GM10248 (cell line): ENCODE data around the gene GRIK4.

Source experiments
- CTCF ChIA-PET: fragments of 300-600 bp; sonication (Branson Sonifier 250); formaldehyde crosslinking; extraction: SDS; loops from one replicate; lab custom pipeline; 2021; ENCODE audit warnings: antibody characterized with exemption; lab: Yijun Ruan, JAX
- POLR2A ChIA-PET: fragments of 350-650 bp; sonication (Branson Sonifier 250); formaldehyde crosslinking; extraction: SDS; loops from one replicate; lab custom pipeline; 2020; ENCODE audit warnings: antibody characterized with exemption; lab: Yijun Ruan, JAX
- DNase-seq: peaks from one replicate; pipeline ENCODE4 v3.0.0; 2012; ENCODE audit errors: extremely low spot score
- CTCF ChIP-seq: IDR thresholded peaks from 2 replicates; pipeline ENCODE4 v1.5.1; 2012; ENCODE audit warnings: mild to moderate bottlenecking, low read depth; ENCODE audit errors: extremely low read depth, missing control alignments, control extremely low read depth

The GRIK4 gene

GRCh38 chr11:120827820-120828219 lies 316.3 kb downstream of the GRIK4 start:
- CTCF ChIA-PET: interaction anchor here (1.0 kb wide), 1 partner anchor 25 kb away, joined by 3 read pairs; no protein-coding TSS in a partner anchor
- TF ChIP-seq CTCF: no peak
- POLR2A ChIA-PET: no interaction called here
- no peak for DNase-seq

- no peak for DNase-seq
- TF ChIP-seq CTCF: no peak
- ChIA-PET CTCF (no interaction called here), POLR2A (no interaction called here)
Measured at GRCh38 chr11:120828847-120829246, 317.3 kb downstream of the GRIK4 start.

DNA sequence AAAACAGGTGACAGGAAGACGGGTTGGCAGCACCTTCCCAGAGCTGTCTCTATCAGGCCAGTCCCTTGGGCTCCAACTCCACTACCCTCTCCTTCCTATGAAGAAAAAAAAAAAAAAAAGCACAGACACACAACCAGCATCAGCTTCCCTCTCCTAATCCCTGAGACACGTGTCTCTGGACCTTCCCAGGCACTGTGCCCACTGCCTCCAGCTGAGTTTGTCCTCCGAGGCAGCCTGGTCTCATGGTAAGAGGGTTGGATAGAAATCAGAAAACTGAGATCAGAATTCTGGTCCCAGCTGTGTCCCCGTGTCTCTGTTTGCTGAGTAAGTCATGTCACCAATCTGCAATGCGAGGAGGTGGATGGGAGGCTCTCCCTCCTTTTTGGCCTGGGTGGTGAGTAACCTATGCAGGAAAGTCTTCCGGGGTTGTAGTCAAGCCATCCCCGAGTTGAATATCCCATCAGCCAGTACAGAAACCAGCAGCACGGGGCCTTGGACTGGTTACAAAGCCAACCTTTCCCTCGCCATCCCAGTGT lies 318.6 kb downstream of the GRIK4 start:
- POLR2A ChIA-PET: no interaction called here
- no peak for DNase-seq
- TF ChIP-seq CTCF: no peak
- CTCF ChIA-PET: interaction anchor here (1.3 kb wide), 1 partner anchor 28 kb away, joined by 3 read pairs; no protein-coding TSS in a partner anchor

GRCh38 chr11:120832481-120833238 lies 321.1 kb downstream of the GRIK4 start:
- POLR2A ChIA-PET: no interaction called here
- CTCF ChIA-PET: interaction anchor here (1.2 to 1.5 kb wide), 4 partner anchors 9 to 87 kb away, joined by 3 to 4 read pairs (median 3); no protein-coding TSS in a partner anchor
- no peak for DNase-seq
- no peak for TF ChIP-seq CTCF

- no peak for TF ChIP-seq CTCF
- CTCF ChIA-PET: interaction anchor here (0.7 kb wide), 1 partner anchor 32 kb away, joined by 3 read pairs; no protein-coding TSS in a partner anchor
- no peak for DNase-seq
- POLR2A ChIA-PET: no interaction called here
Measured at GRCh38 chr11:120834686-120835210, 323.2 kb downstream of the GRIK4 start.

DNA sequence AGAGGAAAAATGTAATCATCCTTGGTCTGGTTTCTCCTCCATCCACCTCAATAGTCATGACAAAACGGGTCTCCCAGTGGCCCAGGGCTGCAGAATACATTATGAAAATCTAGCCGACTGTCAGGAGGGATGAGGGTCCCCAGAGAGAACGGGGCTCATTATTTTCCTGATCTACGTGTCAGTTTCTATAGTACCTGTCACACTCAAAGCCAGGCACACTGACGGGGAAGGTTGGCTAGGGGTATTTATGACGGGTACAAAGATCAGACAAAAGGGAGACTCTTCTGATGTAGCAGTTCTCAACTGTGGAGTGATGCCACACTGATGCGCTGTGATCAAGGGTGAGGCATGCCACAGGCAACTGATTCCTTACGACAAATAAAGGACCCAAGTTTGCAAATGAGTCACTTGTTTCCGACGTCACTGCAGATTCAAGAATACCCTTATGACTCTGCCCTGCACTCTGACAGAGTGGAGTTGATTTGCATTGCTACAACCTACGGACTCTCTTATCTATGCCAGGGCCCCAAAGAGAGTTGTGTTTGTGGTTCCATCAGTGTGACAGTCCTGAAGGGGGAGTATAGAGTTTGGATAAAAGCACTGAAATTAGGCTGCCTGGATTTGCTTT lies 324.2 kb downstream of the GRIK4 start:
- DNase-seq: peak; percentile 71
- CTCF ChIA-PET: interaction anchor here (0.7 kb wide), 1 partner anchor 33 kb away, joined by 3 read pairs; no protein-coding TSS in a partner anchor
- no peak for TF ChIP-seq CTCF
- POLR2A ChIA-PET: no interaction called here
